GM06990 (cell line): ENCODE results near the gene CYFIP1.

Source experiments
- DNase-seq: peaks from one replicate; pipeline ENCODE4 v3.0.0-alpha.2; 2011; ENCODE audit not compliant: insufficient read length; ENCODE audit errors: extremely low read depth
- H3K27me3 ChIP-seq: replicated peaks from 2 replicates; pipeline ENCODE4 v1.6.0; 2011; ENCODE audit warnings: low read length; ENCODE audit not compliant: control insufficient read depth, insufficient read depth
- H3K36me3 ChIP-seq: 2 replicates; pipeline ENCODE4 v1.5.1; 2011; ENCODE audit warnings: low read length; ENCODE audit not compliant: control insufficient read depth, insufficient read depth
- H3K4me3 ChIP-seq: replicated peaks from 2 replicates; pipeline ENCODE4 v1.5.1; 2011; ENCODE audit warnings: low read depth, mild to moderate bottlenecking, control low read depth, low read length
- CTCF ChIP-seq: IDR thresholded peaks from 2 replicates; pipeline ENCODE4 v1.5.1; 2011; ENCODE audit warnings: low read length, control low read depth, mild to moderate bottlenecking, inconsistent platforms; ENCODE audit not compliant: insufficient read depth, poor library complexity, severe bottlenecking

Gene CYFIP1

DNA sequence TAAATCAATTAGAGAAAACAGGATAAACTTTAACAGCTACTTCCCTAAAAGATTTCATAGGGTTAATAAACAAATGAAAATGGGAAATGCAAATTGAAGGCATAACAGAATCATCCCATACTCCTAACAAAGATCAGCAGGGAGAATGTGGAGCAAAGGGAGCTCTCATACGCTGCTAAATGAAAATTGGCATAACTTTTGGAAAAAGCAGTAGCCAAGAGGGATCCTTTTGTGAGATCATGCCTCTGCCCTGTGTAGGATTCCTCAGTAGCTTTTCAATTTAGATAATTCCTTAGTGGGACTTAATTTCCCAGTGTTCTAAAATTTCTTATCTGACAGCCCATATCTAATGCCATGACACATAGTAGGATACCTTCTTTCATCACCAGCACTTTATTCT, 123.5 kb downstream of the CYFIP1 start:
- Histone ChIP-seq H3K27me3 (no peaks in the 10 kb centered on the region), H3K36me3 (peaks cover 21% of the 10 kb centered on the region)
- no peak for DNase-seq

GRCh38 chr15:22855791-22856190, 124.4 kb downstream of the CYFIP1 start:
- peaks cover 18% of the 10 kb centered on the region for H3K36me3 ChIP-seq
- no peak overlapping the region for H3K4me3 ChIP-seq

More for the DNA sequence above, 123.5 kb downstream of the CYFIP1 start:
- no peak for TF ChIP-seq CTCF
- H3K4me3 ChIP-seq = no peak overlapping the region

DNA sequence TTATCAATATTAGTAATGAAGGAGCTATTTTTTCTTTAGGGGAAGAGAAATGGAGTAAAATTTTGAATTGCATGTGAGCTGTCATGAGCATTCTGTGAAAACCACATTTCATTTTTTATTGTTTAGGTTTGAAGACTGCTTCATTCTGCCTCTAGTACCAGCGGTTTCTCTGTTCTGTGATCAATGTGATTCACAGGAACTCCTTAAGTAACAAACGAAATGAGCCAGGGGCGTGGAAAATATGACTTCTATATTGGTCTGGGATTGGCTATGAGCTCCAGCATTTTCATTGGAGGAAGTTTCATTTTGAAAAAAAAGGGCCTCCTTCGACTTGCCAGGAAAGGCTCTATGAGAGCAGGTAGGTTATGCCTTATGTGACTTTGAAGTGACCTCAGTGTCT, 128.7 kb downstream of the CYFIP1 start:
- H3K27me3 ChIP-seq = no peaks in the 10 kb centered on the region
- peaks cover 14% of the 10 kb centered on the region for H3K36me3 ChIP-seq
- H3K4me3 ChIP-seq = no peak overlapping the region
- no peak for DNase-seq
- no peak for TF ChIP-seq CTCF

More at GRCh38 chr15:22855791-22856190, 124.4 kb downstream of the CYFIP1 start:
- TF ChIP-seq CTCF = no peak
- H3K27me3 ChIP-seq = no peaks in the 10 kb centered on the region
- DNase-seq = no peak

DNA sequence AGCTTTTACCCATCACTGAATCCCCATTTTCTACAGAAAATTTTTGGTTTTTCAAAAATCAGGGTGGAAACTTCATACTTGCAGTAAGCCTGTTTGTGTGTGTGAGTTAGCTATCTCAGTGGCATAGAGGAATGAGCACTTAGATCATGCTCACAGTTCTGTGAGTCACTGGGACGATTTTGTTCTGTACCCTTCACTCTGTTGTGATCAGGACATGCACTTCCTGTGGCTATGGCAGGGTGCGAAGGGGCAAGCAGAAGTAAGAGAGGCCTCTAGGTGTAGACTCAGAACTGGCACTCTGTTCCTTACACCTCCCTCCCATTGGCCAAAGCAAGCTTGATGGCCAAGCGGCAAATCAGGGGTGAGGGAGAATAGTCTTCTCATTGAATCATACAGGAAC, 130.1 kb downstream of the CYFIP1 start:
- H3K27me3 ChIP-seq = no peaks in the 10 kb centered on the region
- H3K4me3 ChIP-seq = no peak overlapping the region
- H3K36me3 ChIP-seq = peaks cover 14% of the 10 kb centered on the region
- TF ChIP-seq CTCF = no peak
- DNase-seq = no peak

- no peaks in the 10 kb centered on the region for H3K27me3 ChIP-seq
- peaks cover 10% of the 10 kb centered on the region for H3K36me3 ChIP-seq
- no peak for TF ChIP-seq CTCF
- H3K4me3 ChIP-seq = no peak overlapping the region
- DNase-seq = no peak
Measured at GRCh38 chr15:22846073-22846472, 134.1 kb downstream of the CYFIP1 start.

- no peak for DNase-seq
- no peak for TF ChIP-seq CTCF
- Histone ChIP-seq H3K27me3 (no peaks in the 10 kb centered on the region), H3K4me3 (no peak overlapping the region), H3K36me3 (peaks cover 10% of the 10 kb centered on the region)
Measured at GRCh38 chr15:22845289-22845900, 134.8 kb downstream of the CYFIP1 start.
